KG1 (cell line): ENCODE data around the gene DHX15.

Experiments used
- DNase-seq: peaks from one replicate; lab custom pipeline; 2025; lab: John Stamatoyannopoulos, UW

Gene DHX15

DNA sequence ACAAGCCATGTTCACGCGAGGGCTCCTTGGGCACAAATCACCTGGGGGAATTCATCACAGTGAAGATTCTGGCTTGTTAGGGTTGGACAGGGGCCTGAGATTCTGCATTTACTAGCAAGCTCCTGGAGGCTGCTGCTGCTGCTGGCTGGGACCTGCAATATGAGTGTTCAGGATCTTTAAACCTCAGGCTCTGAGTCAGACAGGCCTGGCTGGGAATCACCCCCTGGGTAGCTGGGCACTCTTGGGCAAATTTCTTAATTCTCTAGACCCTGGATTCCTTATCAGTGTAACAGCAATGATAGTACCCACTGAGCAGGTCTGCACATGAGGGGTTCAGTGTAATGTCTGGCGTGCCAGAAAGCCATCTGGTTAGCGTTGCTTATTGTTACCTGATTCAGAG lies 101.5 kb downstream of the DHX15 start:
- no peak for DNase-seq

DNA sequence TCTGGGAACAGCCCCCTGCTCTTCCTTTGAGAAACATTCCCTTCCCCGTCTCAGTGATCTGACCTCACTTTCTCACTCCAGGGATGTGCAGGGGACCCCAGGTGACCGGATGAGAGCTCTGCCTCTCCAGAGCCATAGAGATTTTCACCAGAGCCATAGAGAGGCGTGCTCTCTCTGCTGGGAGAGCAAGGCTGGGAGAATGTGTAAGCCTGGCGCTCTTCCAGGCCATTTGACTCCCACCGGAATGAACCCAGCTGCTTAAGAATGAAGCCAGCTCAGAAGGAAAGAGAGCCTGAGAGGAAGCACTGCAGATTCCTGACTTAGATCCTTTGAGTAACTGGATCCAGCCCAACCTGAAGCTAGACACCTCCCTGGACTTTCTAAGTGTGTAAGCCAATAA lies 106.4 kb downstream of the DHX15 start:
- DNase-seq = no peak
